Ovary (tissue), 9 donors: ENCODE results near the gene INPP1. TPM values are rescaled to one million over a fixed set of nuclear protein-coding genes. Genes with fewer than 3 reads are reported as not detected.

Source experiments
- DNase-seq, 5 donors: peaks; one replicate each; pipeline ENCODE4 v3.0.0-alpha.2; 2019 to 2020
- H3K27ac ChIP-seq, 2 donors: fragments of 200-600 bp; one replicate each; pipeline versions ENCODE4 v1.5.1 to v1.8.0; 2019 to 2022
- H3K27me3 ChIP-seq: fragments of 200-600 bp; one replicate; pipeline ENCODE4 v1.8.0; 2022
- H3K36me3 ChIP-seq: fragments of 200-600 bp; sonication (generic); one replicate; pipeline ENCODE4 v1.5.1; 2019
- H3K4me1 ChIP-seq: one replicate; pipeline ENCODE4 v1.8.1; 2013; ENCODE audit warnings: mild to moderate bottlenecking, moderate library complexity; ENCODE audit not compliant: insufficient read depth
- H3K4me3 ChIP-seq: fragments of 200-600 bp; sonication (generic); one replicate; pipeline ENCODE4 v1.5.1; 2017
- H3K9me3 ChIP-seq, 2 donors: fragments of 200-600 bp in 1 of 2; sonication (generic) in 1 of 2; one replicate each; pipeline versions ENCODE4 v1.5.1 to v1.8.1; 2013 to 2019; ENCODE audit warnings: mild to moderate bottlenecking in 1 of 2, moderate library complexity in 1 of 2
- CTCF ChIP-seq, 3 donors: fragments of 450-650 bp in 2 of 3; fragments of 200-600 bp in 1 of 3; IDR thresholded peaks; one replicate each; pipeline versions ENCODE4 v1.5.1 to v1.8.0; 2016 to 2022; ENCODE audit warnings: antibody characterized with exemption in 3 of 3, mild to moderate bottlenecking in 1 of 3
- EP300 ChIP-seq: sonication (generic); formaldehyde crosslinking; IDR thresholded peaks from one replicate; pipeline ENCODE4 v1.6.1; 2017; ENCODE audit warnings: antibody characterized with exemption
- POLR2A ChIP-seq: fragments of 450-650 bp; IDR thresholded peaks from one replicate; pipeline ENCODE4 v1.6.1; 2017; ENCODE audit warnings: antibody characterized with exemption, mild to moderate bottlenecking, moderate library complexity
- WGBS, 3 donors: extraction: QIAGEN DNeasy Blood & Tissue Kit in 1 of 3; methylation state at CpG; one replicate each; pipeline versions ENCODE4 v1.1.5 to v1.1.7; 2013 to 2017; 5-methylcytosine and 5-hydroxymethylcytosine counted together
- intact Hi-C, 4 donors: fragments of 100-400 bp; cut with DNase I; formaldehyde crosslinking; loops; one replicate each; pipeline versions ENCODE4 v1.11.0 to v1.15.1; 2022 to 2023
- polyA plus RNA-seq, 2 donors: library from polyadenylated mRNA; stranded (reverse); fragments of 200-250 nt in 1 of 2; fragments of 350-450 nt in 1 of 2; fragmentation: Illumina TruSeq in 1 of 2; extraction: RNeasy Lipid Tissue Mini Kit (QIAGEN cat#74804) in 1 of 2; gene quantifications; one replicate each; pipeline ENCODE4 v1.2.3, GENCODE V29; 2013 to 2014
- total RNA-seq, 7 donors: library from RNA; depleted of rRNA in 2 of 7; stranded (reverse); fragments of >200 nt in 2 of 7; fragmentation: NEBNext Ultra II Directional in 3 of 7; extraction: Animal tissue kit (Norgen Biotek cat#: 25700) in 3 of 7; gene quantifications; one replicate each; pipeline versions ENCODE4 v1.1.0 to v1.2.4, GENCODE V29; 2016 to 2023
- donor health status: DM: no; HTN: no; CAD: no; lungs with moderate emphysema.
- donor health status: DM: no; HTN: no; CAD: no.
- donor health status: Bipolar disorder and iron deficiency.
- donor health status: DM: yes; HTN: yes; CAD: no.
- donor health status: DM: no; HTN: no; CAD: no.
- donor health status: DM: yes; HTN: yes; CAD: no.

INPP1 gene
- total and polyA plus RNA-seq, 9 donors: 3.5 to 51.2 (median 12.7) TPM

- WGBS, 3 donors: 75% methylated on average over 2 of the region's 2 CpGs
- H3K27me3 ChIP-seq: no peaks in the 10 kb centered on the region
- DNase-seq: no peak
- no peak overlapping the region for H3K4me3 ChIP-seq
- no peaks in the 10 kb centered on the region for H3K36me3 ChIP-seq
- TF ChIP-seq CTCF (IDR thresholded peaks at IDR 0.05) (no peak), POLR2A (no peak), EP300 (no peak)
- intact Hi-C loops: no loop called here
- H3K4me1 ChIP-seq: peaks cover 5% of the 10 kb centered on the region
- H3K9me3 ChIP-seq: no peaks in the 10 kb centered on the region
- no peak overlapping the region for H3K27ac ChIP-seq
Measured at GRCh38 chr2:190315273-190315672, 28.1 kb upstream of the INPP1 start.

DNA sequence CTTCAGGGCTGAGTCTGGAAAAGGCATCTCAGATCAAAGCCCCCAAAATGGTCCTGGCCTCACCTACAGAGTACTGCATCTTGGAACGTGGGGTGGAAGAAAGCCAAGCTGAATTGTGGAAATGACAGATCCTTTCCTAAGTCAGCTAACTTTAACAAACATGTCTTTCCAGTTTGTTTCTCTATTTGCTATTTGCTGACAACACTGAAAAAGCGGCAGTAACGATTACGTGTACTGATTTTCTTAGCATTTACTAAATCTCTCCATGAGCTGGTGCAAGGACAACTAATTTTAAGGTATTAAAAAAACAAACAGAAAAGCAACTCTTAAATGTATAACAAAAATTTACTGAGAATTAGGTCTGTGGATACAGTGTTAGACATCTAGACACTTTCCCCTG is 24.9 kb upstream of the INPP1 start:
- Histone ChIP-seq H3K9me3 (no peaks in the 10 kb centered on the region), H3K36me3 (no peaks in the 10 kb centered on the region), H3K4me3 (peak overlapping the region; percentile 52), H3K4me1 (peaks cover 5% of the 10 kb centered on the region), H3K27ac (peak overlapping the region in 1 of 2 donors; percentile 78), H3K27me3 (no peaks in the 10 kb centered on the region)
- no peak for TF ChIP-seq EP300
- TF ChIP-seq POLR2A: no peak
- TF ChIP-seq CTCF (IDR thresholded peaks at IDR 0.05): no peak
- intact Hi-C loops: no loop called here
- 39 to 51% (median 40%) methylated on average over 4 of the region's 4 CpGs for WGBS, 3 donors
- DNase-seq: no peak

DNA sequence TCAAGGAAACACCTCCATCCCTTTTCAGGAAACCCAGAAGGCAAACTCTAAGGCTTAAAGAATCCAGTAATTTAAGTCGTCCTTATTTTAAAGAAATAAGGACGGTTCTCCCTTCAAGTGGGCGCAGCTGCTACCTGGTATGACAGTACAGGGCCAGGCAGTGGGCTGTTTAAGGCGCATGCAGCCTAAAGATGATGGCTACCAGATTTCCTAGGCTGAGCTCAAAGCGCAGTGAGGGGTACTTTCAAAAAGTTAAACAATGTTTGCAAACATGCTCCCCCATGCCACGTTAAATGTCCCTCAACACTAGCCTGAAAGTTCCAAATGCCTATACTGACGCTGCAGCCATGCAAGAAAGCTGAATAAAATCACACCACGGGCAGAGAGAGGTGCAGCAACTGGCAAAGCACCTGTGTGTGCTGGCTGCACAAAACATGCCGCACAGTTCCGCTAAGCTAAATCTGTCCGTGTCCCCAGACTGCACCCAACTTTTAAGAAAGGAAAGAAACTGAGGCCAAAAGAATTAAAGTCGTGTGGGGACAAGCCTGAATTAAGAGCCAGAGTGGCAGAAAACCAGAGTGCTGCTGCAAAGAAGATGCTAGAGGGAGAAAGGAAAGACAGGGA is 24.3 kb upstream of the INPP1 start:
- TF ChIP-seq POLR2A (no peak), EP300 (no peak), CTCF (IDR thresholded peaks at IDR 0.05) (no peak)
- no peaks in the 10 kb centered on the region for H3K9me3 ChIP-seq
- H3K36me3 ChIP-seq: no peaks in the 10 kb centered on the region
- H3K4me1 ChIP-seq: peaks cover 5% of the 10 kb centered on the region
- peak in 1 of 5 donors; percentile 11 for DNase-seq
- no peaks in the 10 kb centered on the region for H3K27me3 ChIP-seq
- intact Hi-C loops: no loop called here
- 1 to 3% (median 2%) methylated on average over 12 of the region's 12 CpGs for WGBS, 3 donors
- H3K27ac ChIP-seq: peak overlapping the region; percentile 78
- peak overlapping the region; percentile 52 for H3K4me3 ChIP-seq

DNA sequence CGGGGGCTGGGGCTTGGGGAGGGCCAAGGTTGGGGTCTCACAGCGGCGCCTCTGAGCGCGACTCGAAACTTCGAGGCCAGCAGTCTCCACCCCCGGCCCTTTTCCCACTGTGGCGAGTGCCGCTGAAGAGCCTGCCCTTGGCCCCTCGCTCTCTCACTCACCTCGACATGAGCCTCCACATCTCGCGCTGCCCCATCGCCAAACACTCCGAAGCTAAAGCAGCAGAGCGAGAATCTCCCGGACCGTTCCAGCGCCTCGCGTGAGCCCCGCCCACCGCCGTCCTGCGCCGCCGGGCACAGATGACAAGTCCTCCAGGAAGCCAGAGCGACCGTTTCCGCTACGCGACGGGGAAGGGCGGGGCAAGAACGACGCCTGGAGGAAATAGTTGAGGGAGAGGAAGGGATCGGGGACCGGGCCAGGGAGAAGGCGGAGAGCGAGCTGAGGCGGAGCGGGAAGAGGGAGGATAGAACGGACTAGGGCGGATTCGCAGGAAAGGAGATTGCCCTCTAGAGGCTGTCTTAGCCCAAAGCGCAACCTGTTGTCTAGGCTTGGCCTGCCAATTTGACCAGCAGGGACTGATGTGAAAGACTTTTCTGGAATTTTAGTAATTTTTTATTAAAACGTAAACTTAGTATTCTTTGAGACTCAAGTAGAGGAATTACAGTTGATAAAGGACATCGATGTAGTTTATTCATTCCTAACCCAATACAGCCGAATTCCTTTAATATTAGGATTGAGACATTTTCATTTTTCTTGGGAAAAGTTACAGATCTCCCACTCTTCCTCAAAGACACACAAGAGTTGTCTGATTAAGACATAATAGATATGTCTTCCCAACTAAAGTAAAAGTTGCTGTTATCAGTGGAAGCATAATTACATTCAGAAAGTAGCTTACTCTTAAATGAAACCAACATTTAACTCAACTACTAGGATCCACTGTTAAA is 23.6 kb upstream of the INPP1 start, which contains the start of gene HIBCH:
HIBCH (minus strand) TSS at position 272 of the 944 bp plus-strand sequence; CDS start at position 196, 76 bp downstream.
- Histone ChIP-seq H3K36me3 (no peaks in the 10 kb centered on the region), H3K27me3 (no peaks in the 10 kb centered on the region), H3K4me1 (peaks cover 3% of the 10 kb centered on the region), H3K4me3 (peak within 1 kb of the TSS; percentile 52), H3K9me3 (no peaks in the 10 kb centered on the region), H3K27ac (peak within 1 kb of the TSS; percentile 78)
- 0 to 2% (median 1%) methylated on average over 50 of the region's 50 CpGs for WGBS, 3 donors
- intact Hi-C loops: loop anchor here in 1 of 4 donors (10.0 kb wide), 1 partner anchor 55 kb away; no protein-coding TSS in a partner anchor
- DNase-seq: peak; percentile 98 to 99 (median 98)
- TF ChIP-seq CTCF (IDR thresholded peaks at IDR 0.05): peak; percentile 72 to 88 (median 75)
- peak; percentile 24 for TF ChIP-seq POLR2A
- no peak for TF ChIP-seq EP300
